Adrenal gland (tissue), 12 donors: ENCODE data around the gene GDAP2. TPM values are rescaled to one million over a fixed set of nuclear protein-coding genes. Genes with fewer than 3 reads are reported as not detected.

ENCODE experiments used
- DNase-seq, 7 donors: peaks; one replicate each; pipeline ENCODE4 v3.0.0-alpha.2; 2019 to 2020
- H3K27ac ChIP-seq, 5 donors: fragments of 200-600 bp; sonication (generic) in 4 of 5; 1 replicate in 3 of 5; 2 replicates in 2 of 5; pipeline versions ENCODE4 v1.5.1 to v1.8.0; 2016 to 2020; ENCODE audit warnings: mild to moderate bottlenecking in 1 of 5
- H3K27me3 ChIP-seq: fragments of 200-600 bp; 2 replicates; pipeline ENCODE4 v1.8.0; 2021
- H3K36me3 ChIP-seq, 2 donors: fragments of 200-600 bp; replicated peaks in 1 of 2; 1 replicate in 1 of 2; 2 replicates in 1 of 2; pipeline versions ENCODE4 v1.5.1 to v1.8.0; 2018 to 2022
- H3K4me1 ChIP-seq, 2 donors: fragments of 200-600 bp; replicated peaks in 1 of 2; 1 replicate in 1 of 2; 2 replicates in 1 of 2; pipeline versions ENCODE4 v1.5.1 to v1.8.0; 2018 to 2021
- H3K4me3 ChIP-seq, 4 donors: fragments of 200-600 bp; sonication (generic) in 3 of 4; one replicate each; pipeline ENCODE4 v1.5.1; 2016 to 2018
- H3K9me3 ChIP-seq, 3 donors: fragments of 200-600 bp; sonication (generic) in 1 of 3; replicated peaks in 1 of 3; 1 replicate in 2 of 3; 2 replicates in 1 of 3; pipeline versions ENCODE4 v1.5.1 to v1.8.0; 2016 to 2021
- CTCF ChIP-seq, 6 experiments: fragments of 450-650 bp in 4 of 6; fragments of 200-600 bp in 2 of 6; sonication (generic) in 1 of 6; IDR thresholded peaks; 1 replicate in 5 of 6; 2 replicates in 1 of 6; pipeline versions ENCODE4 v1.5.1 to v1.8.0; 2016 to 2021; ENCODE audit warnings: antibody characterized with exemption in 6 of 6, mild to moderate bottlenecking in 2 of 6, moderate library complexity in 1 of 6
- POLR2A ChIP-seq, 2 donors: fragments of 450-650 bp; IDR thresholded peaks; one replicate each; pipeline ENCODE4 v1.6.1; 2017; ENCODE audit warnings: antibody characterized with exemption in 2 of 2, mild to moderate bottlenecking in 2 of 2, moderate library complexity in 1 of 2
- WGBS, 4 donors: extraction: QIAGEN DNeasy Blood & Tissue Kit in 2 of 4; methylation state at CpG; one replicate each; pipeline versions ENCODE4 v1.1.5 to v1.1.7; 2013 to 2017; 5-methylcytosine and 5-hydroxymethylcytosine counted together
- intact Hi-C, 2 donors: fragments of 100-400 bp; cut with DNase I; formaldehyde crosslinking; loops; one replicate each; pipeline versions ENCODE4 v1.14.1 to v1.15.0; 2022 to 2023
- polyA plus RNA-seq, 3 donors: library from polyadenylated mRNA; stranded (reverse); fragments of 200-250 nt in 2 of 3; fragments of 350-450 nt in 1 of 3; fragmentation: Illumina TruSeq in 1 of 3; extraction: RNeasy Lipid Tissue Mini Kit (QIAGEN cat#74804) in 1 of 3; gene quantifications; one replicate each; pipeline ENCODE4 v1.2.3, GENCODE V29; 2013 to 2014
- total RNA-seq, 9 donors: library from RNA; depleted of rRNA in 4 of 9; stranded (reverse); fragments of >200 nt in 4 of 9; fragments of 120-200 nt in 1 of 9; fragmentation: NEBNext Ultra II Directional in 1 of 9; extraction: Animal tissue kit (Norgen Biotek cat#: 25700) in 1 of 9; gene quantifications; one replicate each; pipeline versions ENCODE4 v1.1.0 to v1.2.4, GENCODE V29; 2013 to 2023
- donor health status: healthy with polysubstance abuse.
- donor health status: Bipolar disorder and iron deficiency.
- donor health status: DM: yes; HTN: yes; CAD: no.
- donor health status: DM: no; HTN: no; CAD: no.
- donor health status: DM: no; HTN: no; CAD: no.
- donor health status: DM: yes; HTN: yes; CAD: no.

Gene GDAP2
- total and polyA plus RNA-seq, 12 donors: 2.2 to 34.2 (median 22.4) TPM

- H3K4me1 ChIP-seq: no peaks in the 10 kb centered on the region
- intact Hi-C loops: no loop called here
- H3K4me3 ChIP-seq: no peak overlapping the region
- no peaks in the 10 kb centered on the region for H3K36me3 ChIP-seq
- H3K27ac ChIP-seq: no peak overlapping the region
- no peaks in the 10 kb centered on the region for H3K9me3 ChIP-seq
- no peak for TF ChIP-seq CTCF (IDR thresholded peaks at IDR 0.05)
- no peak for TF ChIP-seq POLR2A (IDR thresholded peaks at IDR 0.05)
- no peaks in the 10 kb centered on the region for H3K27me3 ChIP-seq
- no peak for DNase-seq
- 68 to 74% (median 70%) methylated on average over 9 of the region's 9 CpGs for WGBS, 4 donors
Measured at GRCh38 chr1:117970252-117970651, 40.8 kb upstream of the GDAP2 start.

GRCh38 chr1:117967881-117968280, 38.5 kb upstream of the GDAP2 start:
- DNase-seq: no peak
- no peak for TF ChIP-seq POLR2A (IDR thresholded peaks at IDR 0.05)
- no peak for TF ChIP-seq CTCF (IDR thresholded peaks at IDR 0.05)
- intact Hi-C loops: no loop called here
- Histone ChIP-seq H3K27ac (no peak overlapping the region), H3K36me3 (no peaks in the 10 kb centered on the region), H3K4me3 (no peak overlapping the region), H3K27me3 (no peaks in the 10 kb centered on the region), H3K4me1 (no peaks in the 10 kb centered on the region), H3K9me3 (no peaks in the 10 kb centered on the region)
- WGBS, 4 donors: 0 to 31% (median 23%) methylated on average over 1 of the region's 1 CpG

- Histone ChIP-seq H3K36me3 (no peaks in the 10 kb centered on the region), H3K9me3 (no peaks in the 10 kb centered on the region), H3K27me3 (no peaks in the 10 kb centered on the region), H3K4me3 (no peak overlapping the region), H3K27ac (no peak overlapping the region), H3K4me1 (no peaks in the 10 kb centered on the region)
- WGBS, 4 donors: 61 to 63% (median 62%) methylated on average over 4 of the region's 4 CpGs
- DNase-seq: no peak
- TF ChIP-seq POLR2A (IDR thresholded peaks at IDR 0.05): no peak
- TF ChIP-seq CTCF (IDR thresholded peaks at IDR 0.05): peak in 1 of 6 experiments; percentile 18
- intact Hi-C loops: no loop called here
Measured at GRCh38 chr1:117967477-117967876, 38.1 kb upstream of the GDAP2 start.

GRCh38 chr1:117964290-117965038, 35.0 kb upstream of the GDAP2 start:
- intact Hi-C loops: no loop called here
- peak overlapping the region in 1 of 5 donors; percentile 64 for H3K27ac ChIP-seq
- DNase-seq: no peak
- H3K36me3 ChIP-seq: peaks cover 0 to 11% of the 10 kb centered on the region in 2 donors
- WGBS, 4 donors: 70 to 78% (median 73%) methylated on average over 3 of the region's 3 CpGs
- no peak overlapping the region for H3K4me3 ChIP-seq
- H3K4me1 ChIP-seq: no peaks in the 10 kb centered on the region
- TF ChIP-seq POLR2A (IDR thresholded peaks at IDR 0.05) (no peak), CTCF (IDR thresholded peaks at IDR 0.05) (no peak)
- no peaks in the 10 kb centered on the region for H3K9me3 ChIP-seq
- no peaks in the 10 kb centered on the region for H3K27me3 ChIP-seq
